ENCODE measurements around the gene NT5DC1. TPM values are rescaled to one million over a fixed set of nuclear protein-coding genes. Genes with fewer than 3 reads are reported as not detected.

Gene NT5DC1
- total RNA-seq, 1 experiment from 2014 or later = 63.7 TPM

DNA sequence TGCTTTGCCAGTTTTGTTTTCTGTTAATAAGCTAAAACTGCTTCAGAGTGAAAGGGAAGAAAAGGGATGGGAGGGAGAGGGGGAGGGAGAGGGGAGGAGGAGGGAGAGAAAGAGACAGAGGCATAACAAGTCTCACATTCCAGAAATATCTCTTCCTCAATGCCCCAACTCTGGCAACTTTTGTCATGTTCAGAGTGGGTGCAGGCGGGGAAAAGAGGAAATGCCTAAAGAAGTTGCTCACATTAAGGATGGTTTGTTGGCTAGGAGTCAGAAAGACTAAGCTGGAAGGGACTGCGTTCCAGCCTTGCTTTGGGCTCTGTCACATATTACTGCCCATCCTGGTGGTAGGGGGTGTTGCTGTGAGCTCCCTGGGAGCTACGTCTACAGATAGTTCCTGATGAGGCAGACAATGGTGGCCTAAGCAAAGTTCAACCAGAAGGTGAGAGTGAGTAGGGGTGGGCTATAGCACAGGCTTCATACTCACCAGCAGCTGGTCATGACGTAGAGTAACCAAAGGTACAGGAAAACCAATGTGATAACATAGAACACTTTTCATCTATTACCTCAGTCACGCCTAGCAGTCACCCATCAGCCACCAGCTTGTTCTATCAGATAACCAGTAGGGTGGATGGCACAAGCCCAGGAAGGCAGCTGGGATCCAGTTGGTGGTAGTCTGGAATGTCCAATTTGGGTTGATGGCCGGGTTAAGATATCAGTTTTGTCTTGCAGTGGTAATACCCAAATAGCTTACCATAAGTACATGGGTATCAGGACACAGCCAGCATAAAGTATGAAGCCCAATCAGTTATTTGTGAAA is 151.1 kb downstream of the NT5DC1 start:
- no peak overlapping the region for H2AFZ ChIP-seq (ENCODE audit: low read depth, low read length, poor library complexity, severe bottlenecking)
- intact Hi-C loops (cut with micrococcal nuclease) = no loop called here
- H3K4me3 ChIP-seq (replicated peaks in 1 of 2; ENCODE audit: low read depth in 1 of 2, low read length in 2 of 2) = no peak overlapping the region
- H3K9me3 ChIP-seq (ENCODE audit: control insufficient read depth in 1 of 2, insufficient read depth in 1 of 2, low read depth in 1 of 2, low read length in 2 of 2) = no peaks in the 10 kb centered on the region
- no peak overlapping the region for H3K27ac ChIP-seq (ENCODE audit: low read depth, low read length)
- H3K36me3 ChIP-seq (ENCODE audit: control insufficient read depth in 1 of 2, insufficient read depth in 2 of 2, low read length in 2 of 2) = no peaks in the 10 kb centered on the region; a peak in 1 of 4 replicates
- TF ChIP-seq CEBPB (IDR thresholded peaks at IDR 0.05; ENCODE audit: low read depth) = no peak
- no peak for TF ChIP-seq ZNF274 (IDR thresholded peaks at IDR 0.05; ENCODE audit: low read depth, low read length)
- no peak for TF ChIP-seq SIN3A (IDR thresholded peaks at IDR 0.05; ENCODE audit: low read depth)
- BruUV-seq (replicated peaks) = no TSS peak
- no peak for DNase-seq (ENCODE audit: low read depth, low spot score)
- no peaks in the 10 kb centered on the region for H3K9me2 ChIP-seq (ENCODE audit: insufficient read depth)
- no peak overlapping the region for H3K4me2 ChIP-seq (ENCODE audit: low read length)
- ATAC-seq = no peak
- H3K27me3 ChIP-seq (ENCODE audit: insufficient read depth, low read length) = no peaks in the 10 kb centered on the region
- CTCF ChIA-PET = no interaction called here
- RAD21 ChIA-PET (ENCODE audit: low non-redundant PET in 1 of 2, low total read pairs in 2 of 2, uncharacterized antibody in 2 of 2, unreplicated experiment in 2 of 2) = no interaction called here
- no peak overlapping the region for H3K9ac ChIP-seq (ENCODE audit: low read length)
- peaks cover 0 to 8% of the 10 kb centered on the region in 2 experiments; a peak in 2 of 4 replicates for H3K4me1 ChIP-seq (ENCODE audit: control insufficient read depth in 1 of 2, insufficient read depth in 2 of 2, low read length in 2 of 2)
- no peaks in the 10 kb centered on the region for H4K20me1 ChIP-seq (ENCODE audit: insufficient read depth)
- POLR2A ChIA-PET = no interaction called here
- peaks cover 13% of the 10 kb centered on the region; the same call in 1 of the 2 replicates for H3K79me2 ChIP-seq (ENCODE audit: insufficient read depth, low read length)

DNA sequence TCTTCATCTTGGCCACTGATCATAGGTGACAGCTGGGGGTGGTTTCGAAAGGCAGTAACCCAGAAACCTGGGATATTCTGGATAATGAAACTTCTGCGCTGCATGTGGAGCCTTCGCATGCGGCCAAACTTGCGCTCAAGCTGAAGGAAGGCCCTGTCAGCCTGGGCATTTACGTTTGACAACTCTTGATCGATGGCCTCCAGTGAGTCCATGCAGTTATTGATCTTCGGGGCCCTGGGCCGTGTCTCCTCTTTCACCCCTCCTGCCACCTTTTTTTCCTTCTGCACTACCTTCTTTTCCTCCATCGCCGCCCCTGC is 152.5 kb downstream of the NT5DC1 start:
- BruUV-seq (replicated peaks) = no TSS peak
- intact Hi-C loops (cut with micrococcal nuclease) = no loop called here
- POLR2A ChIA-PET = interaction anchor here (1.9 kb wide), 1 partner anchor 10 kb away, joined by 7 read pairs; no protein-coding TSS in a partner anchor

More for the DNA sequence above, 152.5 kb downstream of the NT5DC1 start:
- no peaks in the 10 kb centered on the region for H3K27me3 ChIP-seq (ENCODE audit: insufficient read depth, low read length)
- H3K79me2 ChIP-seq (ENCODE audit: insufficient read depth, low read length) = peaks cover 13% of the 10 kb centered on the region; the same call in 1 of the 2 replicates
- H3K9me3 ChIP-seq (ENCODE audit: control insufficient read depth in 1 of 2, insufficient read depth in 1 of 2, low read depth in 1 of 2, low read length in 2 of 2) = no peaks in the 10 kb centered on the region
- ATAC-seq (0 out of 2 replicates have a peak, but pooled peaks have one; percentile 1), DNase-seq (ENCODE audit: low read depth, low spot score) (no peak)
- peak overlapping the region; percentile 90 for H3K4me2 ChIP-seq (ENCODE audit: low read length)
- no peak for TF ChIP-seq SRF (IDR thresholded peaks at IDR 0.05; ENCODE audit: low read depth)
- peaks cover 0 to 8% of the 10 kb centered on the region in 2 experiments; a peak in 2 of 4 replicates for H3K4me1 ChIP-seq (ENCODE audit: control insufficient read depth in 1 of 2, insufficient read depth in 2 of 2, low read length in 2 of 2)
- H3K9ac ChIP-seq (ENCODE audit: low read length) = peak overlapping the region; percentile 72
- no peak overlapping the region for H2AFZ ChIP-seq (ENCODE audit: low read depth, low read length, poor library complexity, severe bottlenecking)
- no peaks in the 10 kb centered on the region; a peak in 1 of 4 replicates for H3K36me3 ChIP-seq (ENCODE audit: control insufficient read depth in 1 of 2, insufficient read depth in 2 of 2, low read length in 2 of 2)
- H3K27ac ChIP-seq (ENCODE audit: low read depth, low read length) = peak overlapping the region; percentile 51; the same call in 1 of the 2 replicates
- H3K4me3 ChIP-seq (replicated peaks in 1 of 2; ENCODE audit: low read depth in 1 of 2, low read length in 2 of 2) = peak overlapping the region; percentile 83 to 87
- ChIA-PET RAD21 (ENCODE audit: low non-redundant PET in 1 of 2, low total read pairs in 2 of 2, uncharacterized antibody in 2 of 2, unreplicated experiment in 2 of 2) (no interaction called here), CTCF (interaction anchor here (0.7 kb wide), 1 partner anchor 259 kb away, joined by 3 read pairs; the partner anchor contains the start of gene CALHM5)
- H4K20me1 ChIP-seq (ENCODE audit: insufficient read depth) = no peaks in the 10 kb centered on the region
- H3K9me2 ChIP-seq (ENCODE audit: insufficient read depth) = no peaks in the 10 kb centered on the region
